GM10248 (cell line): Measurements from ENCODE around the gene SMIM35.

ENCODE experiments used
- CTCF ChIA-PET: fragments of 300-600 bp; sonication (Branson Sonifier 250); formaldehyde crosslinking; extraction: SDS; loops from one replicate; lab custom pipeline; 2021; ENCODE audit warnings: antibody characterized with exemption; lab: Yijun Ruan, JAX
- POLR2A ChIA-PET: fragments of 350-650 bp; sonication (Branson Sonifier 250); formaldehyde crosslinking; extraction: SDS; loops from one replicate; lab custom pipeline; 2020; ENCODE audit warnings: antibody characterized with exemption; lab: Yijun Ruan, JAX
- DNase-seq: peaks from one replicate; pipeline ENCODE4 v3.0.0; 2012; ENCODE audit errors: extremely low spot score
- CTCF ChIP-seq: IDR thresholded peaks from 2 replicates; pipeline ENCODE4 v1.5.1; 2012; ENCODE audit warnings: mild to moderate bottlenecking, low read depth; ENCODE audit errors: extremely low read depth, missing control alignments, control extremely low read depth

SMIM35 gene

GRCh38 chr11:117972629-117973502 is 113.9 kb downstream of the SMIM35 start:
- TF ChIP-seq CTCF, result no peak
- ChIA-PET CTCF (interaction anchor here (0.9 to 3.7 kb wide), 2 partner anchors 12 to 26 kb away, joined by 3 to 22 read pairs; no protein-coding TSS in a partner anchor), POLR2A (no interaction called here)
- no peak for DNase-seq

DNA sequence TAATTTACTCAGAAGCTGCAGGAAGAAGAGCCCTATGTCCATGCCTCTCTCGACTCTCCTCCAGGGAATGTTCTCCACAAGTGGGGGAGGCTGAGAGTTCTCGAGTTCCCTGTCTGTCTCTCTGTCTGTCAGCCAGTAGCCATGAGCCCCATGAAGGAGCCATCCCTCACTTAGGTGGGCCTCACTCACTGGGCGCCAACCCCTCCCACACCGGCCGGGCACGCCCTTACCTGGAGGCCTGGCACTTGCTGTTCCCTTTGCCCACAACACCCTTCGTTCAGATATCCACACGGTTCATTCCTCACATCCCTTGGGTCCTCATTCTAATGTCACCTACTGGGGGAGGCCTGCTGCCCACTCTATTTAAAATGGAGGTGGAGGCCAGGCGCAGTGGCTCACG is 114.7 kb downstream of the SMIM35 start:
- ChIA-PET POLR2A (no interaction called here), CTCF (interaction anchor here (1.0 kb wide), 1 partner anchor 81 kb away, joined by 3 read pairs; no protein-coding TSS in a partner anchor)
- no peak for DNase-seq
- TF ChIP-seq CTCF, result no peak

- no peak for TF ChIP-seq CTCF
- ChIA-PET POLR2A (no interaction called here), CTCF (interaction anchor here (0.9 to 2.0 kb wide), 3 partner anchors 20 to 83 kb away, joined by 3 to 13 read pairs (median 5); no protein-coding TSS in a partner anchor)
- DNase-seq, result no peak
Measured at GRCh38 chr11:117970400-117971024, 116.3 kb downstream of the SMIM35 start.

GRCh38 chr11:117969160-117969991 is 117.4 kb downstream of the SMIM35 start:
- CTCF ChIA-PET, result interaction anchor here (1.4 to 2.0 kb wide), 3 partner anchors 10 to 22 kb away, joined by 4 to 13 read pairs (median 5); no protein-coding TSS in a partner anchor
- POLR2A ChIA-PET, result no interaction called here
- peak; percentile 4 for DNase-seq
- no peak for TF ChIP-seq CTCF

DNA sequence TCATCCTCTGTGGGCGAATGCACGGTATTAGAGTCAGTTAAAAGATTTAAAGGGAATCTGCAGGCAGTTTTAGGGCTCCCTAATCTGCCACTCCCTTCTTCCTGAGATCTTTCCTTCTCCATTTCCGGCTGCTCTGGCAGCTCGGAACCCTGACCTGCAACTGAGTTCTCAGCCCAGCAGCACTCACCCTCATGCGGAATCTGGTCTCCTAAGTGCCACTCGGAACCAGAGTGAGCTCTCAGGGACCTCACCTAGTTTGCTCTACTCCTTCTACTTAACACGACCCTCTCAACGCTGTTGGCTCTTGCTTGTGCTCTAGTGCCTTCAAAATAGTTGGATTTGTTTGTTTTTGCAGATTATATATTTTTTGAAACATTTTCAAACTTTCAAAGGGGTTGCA is 119.9 kb downstream of the SMIM35 start:
- no peak for DNase-seq
- ChIA-PET CTCF (interaction anchor here (0.7 to 1.2 kb wide), 3 partner anchors 19 to 160 kb away, joined by 3 to 6 read pairs (median 3); no protein-coding TSS in a partner anchor), POLR2A (no interaction called here)
- TF ChIP-seq CTCF, result no peak
